Measurements from ENCODE around the gene CST7. TPM values are rescaled to one million over a fixed set of nuclear protein-coding genes. Genes with fewer than 3 reads are reported as not detected.
A peak's percentile ranks its signal among the peaks of the same experiment; 100 is the strongest.

The CST7 gene
- total and polyA plus RNA-seq, 2 of the 13 experiments (the other 11 are each of a cell fraction or from before 2014, with no cell fraction given): not detected

DNA sequence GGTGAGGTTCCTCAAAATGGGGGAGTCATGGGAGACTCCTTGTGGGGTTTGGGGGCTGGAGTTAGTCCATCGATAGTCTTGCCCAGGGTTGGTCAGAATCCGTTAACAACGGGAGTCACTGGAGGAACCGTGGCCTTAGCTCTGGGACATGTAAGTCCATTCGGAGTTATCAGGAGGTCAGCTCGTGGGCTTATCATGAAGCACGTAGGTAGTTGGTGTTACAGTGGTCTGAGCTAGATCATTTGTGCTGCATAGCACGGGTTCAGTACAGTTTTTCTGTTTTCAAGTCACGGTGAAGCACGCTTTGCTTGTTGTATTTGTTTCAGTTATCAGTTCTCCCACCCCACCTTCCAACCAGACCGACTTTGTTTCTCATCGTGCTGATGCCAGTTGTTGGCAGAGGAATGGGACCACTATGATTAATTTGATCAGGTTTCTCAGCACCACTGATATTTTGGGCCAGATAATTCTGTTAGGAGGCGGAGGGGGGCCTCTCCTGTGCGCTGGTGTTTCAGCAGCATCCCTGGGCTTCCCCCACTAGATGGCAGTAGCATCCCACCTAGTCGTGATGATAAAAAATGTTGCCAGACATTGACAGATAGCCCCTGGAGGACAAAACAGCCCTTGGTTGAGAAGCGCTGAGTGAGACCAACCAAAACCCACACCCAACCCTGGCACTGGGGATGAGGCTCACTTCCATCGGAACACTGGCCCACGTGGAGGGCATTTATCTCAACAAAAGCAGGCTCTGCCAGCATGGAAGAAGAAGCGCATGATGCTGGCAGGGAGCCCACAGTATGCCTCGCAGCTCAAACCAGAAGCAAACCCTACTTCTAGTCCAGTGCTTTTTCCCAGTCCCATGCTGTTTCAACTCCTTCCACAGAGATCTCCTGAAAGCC is 45.6 kb downstream of the CST7 start (continued):
- TF ChIP-seq FOXC1 (CRISPR knock-in tag; IDR thresholded peaks at IDR 0.05; ENCODE audit: borderline replicate concordance) (peak; percentile 42; the same call in 1 of the 2 replicates), ZNF761 (CRISPR knock-in tag; conservative IDR thresholded peaks at IDR 0.05) (0 out of 2 replicates have a peak, but pooled peaks have one; percentile 43), MTERF4 (CRISPR knock-in tag; IDR thresholded peaks at IDR 0.05) (no peak), ZMYM4 (CRISPR knock-in tag; IDR thresholded peaks at IDR 0.05) (0 out of 2 replicates have a peak, but pooled peaks have one; percentile 26), PRMT3 (CRISPR knock-in tag; IDR thresholded peaks at IDR 0.05; ENCODE audit: borderline replicate concordance, low read depth) (0 out of 2 replicates have a peak, but pooled peaks have one; percentile 35), MEIS1 (CRISPR knock-in tag; IDR thresholded peaks at IDR 0.05; ENCODE audit: borderline replicate concordance) (peak; percentile 87; the same call in 1 of the 2 replicates), MTA1 (CRISPR knock-in tag; IDR thresholded peaks at IDR 0.05; ENCODE audit: borderline replicate concordance) (no peak), ZNF33B (CRISPR knock-in tag; IDR thresholded peaks at IDR 0.05) (0 out of 2 replicates have a peak, but pooled peaks have one; percentile 12), ZNF263 (CRISPR knock-in tag; IDR thresholded peaks at IDR 0.05) (peak; percentile 21; the same call in 1 of the 2 replicates), REST (IDR thresholded peaks at IDR 0.05; ENCODE audit: borderline replicate concordance in 1 of 2, low read depth in 1 of 2, low read length in 2 of 2) (0 out of 4 replicates have a peak, but pooled peaks of 1 of the 2 experiments have one; percentile 12), ZNF124 (CRISPR knock-in tag; IDR thresholded peaks at IDR 0.05) (peak; percentile 76; the same call in 1 of the 2 replicates), RFXAP (CRISPR knock-in tag; IDR thresholded peaks at IDR 0.05; ENCODE audit: borderline replicate concordance) (0 out of 2 replicates have a peak, but pooled peaks have one; percentile 3), HMG20B (CRISPR knock-in tag; conservative IDR thresholded peaks at IDR 0.05) (no peak)
- TF ChIP-seq, protein P1, sequence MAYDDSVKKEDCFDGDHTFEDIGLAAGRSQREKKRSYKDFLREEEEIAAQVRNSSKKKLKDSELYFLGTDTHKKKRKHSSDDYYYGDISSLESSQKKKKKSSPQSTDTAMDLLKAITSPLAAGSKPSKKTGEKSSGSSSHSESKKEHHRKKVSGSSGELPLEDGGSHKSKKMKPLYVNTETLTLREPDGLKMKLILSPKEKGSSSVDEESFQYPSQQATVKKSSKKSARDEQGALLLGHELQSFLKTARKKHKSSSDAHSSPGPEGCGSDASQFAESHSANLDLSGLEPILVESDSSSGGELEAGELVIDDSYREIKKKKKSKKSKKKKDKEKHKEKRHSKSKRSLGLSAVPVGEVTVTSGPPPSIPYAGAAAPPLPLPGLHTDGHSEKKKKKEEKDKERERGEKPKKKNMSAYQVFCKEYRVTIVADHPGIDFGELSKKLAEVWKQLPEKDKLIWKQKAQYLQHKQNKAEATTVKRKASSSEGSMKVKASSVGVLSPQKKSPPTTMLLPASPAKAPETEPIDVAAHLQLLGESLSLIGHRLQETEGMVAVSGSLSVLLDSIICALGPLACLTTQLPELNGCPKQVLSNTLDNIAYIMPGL (CRISPR knock-in tag; IDR thresholded peaks at IDR 0.05; ENCODE audit: borderline replicate concordance in 1 of 2, low read depth in 1 of 2): peak; percentile 61 to 70; a peak in 3 of 4 replicates
- TF ChIP-seq, protein P2, sequence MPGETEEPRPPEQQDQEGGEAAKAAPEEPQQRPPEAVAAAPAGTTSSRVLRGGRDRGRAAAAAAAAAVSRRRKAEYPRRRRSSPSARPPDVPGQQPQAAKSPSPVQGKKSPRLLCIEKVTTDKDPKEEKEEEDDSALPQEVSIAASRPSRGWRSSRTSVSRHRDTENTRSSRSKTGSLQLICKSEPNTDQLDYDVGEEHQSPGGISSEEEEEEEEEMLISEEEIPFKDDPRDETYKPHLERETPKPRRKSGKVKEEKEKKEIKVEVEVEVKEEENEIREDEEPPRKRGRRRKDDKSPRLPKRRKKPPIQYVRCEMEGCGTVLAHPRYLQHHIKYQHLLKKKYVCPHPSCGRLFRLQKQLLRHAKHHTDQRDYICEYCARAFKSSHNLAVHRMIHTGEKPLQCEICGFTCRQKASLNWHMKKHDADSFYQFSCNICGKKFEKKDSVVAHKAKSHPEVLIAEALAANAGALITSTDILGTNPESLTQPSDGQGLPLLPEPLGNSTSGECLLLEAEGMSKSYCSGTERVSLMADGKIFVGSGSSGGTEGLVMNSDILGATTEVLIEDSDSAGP (CRISPR knock-in tag; IDR thresholded peaks at IDR 0.05; ENCODE audit: borderline replicate concordance): peak; percentile 25; the same call in 1 of the 2 replicates

All from HepG2 (cell line).